Osteoblast (primary cell): Measurements from ENCODE around the gene ERCC3. TPM values are rescaled to one million over a fixed set of nuclear protein-coding genes. Genes with fewer than 3 reads are reported as not detected.
A peak's percentile ranks its signal among the peaks of the same experiment; 100 is the strongest.
"Not testable (repeated sequence)": the region's sequence is repeated elsewhere in the genome, so short reads cannot be mapped to it uniquely, and the experiment has no call there.

Experiments
- DNase-seq: peaks from one replicate; pipeline ENCODE4 v3.0.0; 2011; ENCODE audit warnings: low spot score, mixed read lengths; ENCODE audit not compliant: insufficient read length; ENCODE audit errors: missing footprints
- H2AFZ ChIP-seq: 2 replicates; pipeline ENCODE4 v1.6.0; 2011; ENCODE audit warnings: mild to moderate bottlenecking, low read length
- H3K27ac ChIP-seq: 2 replicates; pipeline ENCODE4 v1.5.1; 2011; ENCODE audit warnings: mild to moderate bottlenecking, low read depth, low read length, moderate library complexity
- H3K27me3 ChIP-seq: 2 replicates; pipeline ENCODE4 v1.6.0; 2012; ENCODE audit warnings: mild to moderate bottlenecking, control low read depth, inconsistent platforms, low read length, moderate library complexity; ENCODE audit not compliant: insufficient read depth
- H3K36me3 ChIP-seq: 2 replicates; pipeline ENCODE4 v1.5.1; 2011; ENCODE audit warnings: mild to moderate bottlenecking, low read length, control low read depth, moderate library complexity; ENCODE audit not compliant: insufficient read depth
- H3K4me1 ChIP-seq: 2 replicates; pipeline ENCODE4 v1.5.1; 2011; ENCODE audit warnings: mild to moderate bottlenecking, low read length, control low read depth, moderate library complexity; ENCODE audit not compliant: insufficient read depth
- H3K4me2 ChIP-seq: 2 replicates; pipeline ENCODE4 v1.6.0; 2011; ENCODE audit warnings: mild to moderate bottlenecking, low read length; ENCODE audit not compliant: insufficient read depth
- H3K4me3 ChIP-seq: fragments of 200-600 bp; sonication (generic); 3 replicates; pipeline ENCODE4 v1.5.1; 2012; ENCODE audit warnings: mild to moderate bottlenecking, low read length, inconsistent platforms; ENCODE audit not compliant: insufficient read depth
- H3K79me2 ChIP-seq: 2 replicates; pipeline ENCODE4 v1.6.0; 2012; ENCODE audit warnings: mild to moderate bottlenecking, low read length, control low read depth, inconsistent platforms; ENCODE audit not compliant: insufficient read depth
- H3K9me3 ChIP-seq: 2 replicates; pipeline ENCODE4 v1.5.1; 2011; ENCODE audit warnings: low read depth, low read length, control low read depth
- H4K20me1 ChIP-seq: 2 replicates; pipeline ENCODE4 v1.6.0; 2012; ENCODE audit warnings: mild to moderate bottlenecking, low read length, control low read depth; ENCODE audit not compliant: insufficient read depth
- small RNA-seq: library from RNA; depleted of rRNA; stranded (forward); fragments of <200 nt; gene quantifications from one replicate; pipeline ENCODE3, GENCODE V24; 2012
- total RNA-seq: library from RNA; depleted of rRNA; stranded (reverse); fragments of >200 nt; gene quantifications from 2 replicates; pipeline ENCODE4 v1.2.3, GENCODE V29; 2012
- TF ChIP-seq, protein P1 (sequence below): IDR thresholded peaks from 2 replicates; pipeline ENCODE4 v1.5.1; 2011; ENCODE audit warnings: mild to moderate bottlenecking, low read depth, low read length, moderate library complexity; ENCODE audit errors: extremely low read depth

The ERCC3 gene
- total RNA-seq, 1 donor, result 43.1 TPM

DNA sequence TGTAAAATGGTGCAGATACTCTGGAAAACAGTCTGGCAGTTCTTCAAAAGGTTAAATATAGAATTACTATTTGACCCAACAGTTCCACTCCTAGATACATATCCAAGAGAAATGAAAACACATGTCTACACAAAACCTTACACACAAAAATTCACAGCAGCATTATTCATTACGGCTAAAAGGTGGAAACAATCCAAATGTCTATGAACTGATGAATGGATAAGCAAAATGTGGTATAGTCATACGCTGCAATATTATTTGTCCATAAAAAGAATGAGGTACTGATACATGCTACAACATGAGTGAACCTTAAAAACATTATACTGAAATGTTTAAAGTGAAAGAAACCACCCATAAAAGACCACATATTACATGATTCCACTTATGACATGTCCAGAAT is 77.8 kb downstream of the ERCC3 start:
- TF ChIP-seq, protein P1, sequence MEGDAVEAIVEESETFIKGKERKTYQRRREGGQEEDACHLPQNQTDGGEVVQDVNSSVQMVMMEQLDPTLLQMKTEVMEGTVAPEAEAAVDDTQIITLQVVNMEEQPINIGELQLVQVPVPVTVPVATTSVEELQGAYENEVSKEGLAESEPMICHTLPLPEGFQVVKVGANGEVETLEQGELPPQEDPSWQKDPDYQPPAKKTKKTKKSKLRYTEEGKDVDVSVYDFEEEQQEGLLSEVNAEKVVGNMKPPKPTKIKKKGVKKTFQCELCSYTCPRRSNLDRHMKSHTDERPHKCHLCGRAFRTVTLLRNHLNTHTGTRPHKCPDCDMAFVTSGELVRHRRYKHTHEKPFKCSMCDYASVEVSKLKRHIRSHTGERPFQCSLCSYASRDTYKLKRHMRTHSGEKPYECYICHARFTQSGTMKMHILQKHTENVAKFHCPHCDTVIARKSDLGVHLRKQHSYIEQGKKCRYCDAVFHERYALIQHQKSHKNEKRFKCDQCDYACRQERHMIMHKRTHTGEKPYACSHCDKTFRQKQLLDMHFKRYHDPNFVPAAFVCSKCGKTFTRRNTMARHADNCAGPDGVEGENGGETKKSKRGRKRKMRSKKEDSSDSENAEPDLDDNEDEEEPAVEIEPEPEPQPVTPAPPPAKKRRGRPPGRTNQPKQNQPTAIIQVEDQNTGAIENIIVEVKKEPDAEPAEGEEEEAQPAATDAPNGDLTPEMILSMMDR, result no peak
- Histone ChIP-seq H3K36me3 (no peaks in the 10 kb centered on the region), H3K4me2 (no peak overlapping the region), H3K4me3 (no peak overlapping the region), H3K4me1 (peaks cover 18% of the 10 kb centered on the region), H3K79me2 (no peaks in the 10 kb centered on the region), H3K9me3 (no peaks in the 10 kb centered on the region), H4K20me1 (no peaks in the 10 kb centered on the region), H3K27ac (no peak overlapping the region), H2AFZ (no peak overlapping the region), H3K27me3 (no peaks in the 10 kb centered on the region)
- DNase-seq, result no peak

DNA sequence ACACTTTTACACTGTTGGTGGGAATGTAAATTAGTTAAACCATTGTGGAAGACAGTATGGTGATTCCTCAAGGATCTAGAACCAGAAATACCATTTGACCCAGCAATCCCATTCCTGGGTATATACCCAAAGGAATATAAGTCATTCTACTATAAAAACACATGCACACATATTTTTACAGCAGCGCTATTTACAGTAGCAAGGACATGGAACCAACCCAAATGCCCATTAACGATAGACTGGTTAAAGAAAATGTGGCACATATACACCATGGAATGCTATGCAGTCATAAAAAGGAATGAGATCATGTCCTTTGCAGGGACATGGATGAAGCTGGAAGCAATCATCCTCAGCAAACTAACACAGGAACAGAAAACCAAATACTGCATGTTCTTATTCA is 79.7 kb downstream of the ERCC3 start:
- DNase-seq, H3K27ac ChIP-seq, H3K27me3 ChIP-seq, H3K36me3 ChIP-seq, H3K4me3 ChIP-seq, H3K9me3 ChIP-seq, H3K79me2 ChIP-seq, H2AFZ ChIP-seq, H4K20me1 ChIP-seq, H3K4me2 ChIP-seq: not testable (repeated sequence)
- peaks cover 15% of the 10 kb centered on the region for H3K4me1 ChIP-seq

DNA sequence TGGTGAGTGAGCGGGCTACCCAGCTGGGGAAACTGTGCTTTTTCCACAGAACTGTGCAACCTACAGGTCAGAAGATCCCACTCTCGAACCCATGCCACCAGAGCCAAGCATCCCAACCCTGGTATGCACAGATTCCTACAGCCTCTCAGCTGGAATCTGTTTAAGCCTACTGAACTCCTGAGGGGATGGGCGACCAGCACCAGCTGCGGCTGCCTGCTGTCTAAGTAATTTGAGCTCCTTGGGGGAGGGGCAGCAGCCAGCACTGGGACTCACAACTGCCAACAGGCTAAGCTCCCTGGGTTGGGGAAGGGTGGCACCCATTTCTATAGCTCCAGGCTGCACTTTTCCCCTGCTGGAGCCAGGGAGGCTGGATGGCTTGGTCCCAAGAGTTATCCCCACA is 85.6 kb downstream of the ERCC3 start:
- Histone ChIP-seq H3K79me2 (no peaks in the 10 kb centered on the region), H3K9me3 (no peaks in the 10 kb centered on the region), H3K4me2 (no peak overlapping the region), H3K36me3 (no peaks in the 10 kb centered on the region), H3K27ac (no peak overlapping the region), H3K4me3 (no peak overlapping the region), H3K27me3 (no peaks in the 10 kb centered on the region), H4K20me1 (no peaks in the 10 kb centered on the region), H2AFZ (no peak overlapping the region), H3K4me1 (no peaks in the 10 kb centered on the region)
- TF ChIP-seq, protein P1, result no peak
- no peak for DNase-seq

Small RNA genes lying within 50 kb of the gene (small RNA-seq; reads per million reads assigned to genes)
- gene RNU6-1147P, result 1.6 reads per million, percentile 54 among the genes with 10 or more reads in this experiment

Other genes starting within 250 kb of the ERCC3 start
- gene BIN1, start 187.0 kb downstream of the ERCC3 start, total RNA-seq, result 83.7 and 85.4 TPM in 2 replicates
- 2.2 and 2.4 TPM in 2 replicates for gene CYP27C1, start 73.8 kb downstream of the ERCC3 start, total RNA-seq
- 64.1 and 65.4 TPM in 2 replicates for gene MAP3K2, start 93.8 kb upstream of the ERCC3 start, total RNA-seq
- gene PROC, start 124.3 kb upstream of the ERCC3 start, total RNA-seq, result 0.29 TPM in 1 of 2 replicates, not detected in the other
- 28.3 and 36.6 TPM in 2 replicates for gene IWS1, start 232.3 kb upstream of the ERCC3 start, total RNA-seq
- under 0.01 TPM in 2 replicates for gene MYO7B, start 241.5 kb upstream of the ERCC3 start, total RNA-seq